Esophagus (tissue), 2 donors: ENCODE results near the gene DISP2. TPM values are rescaled to one million over a fixed set of nuclear protein-coding genes. Genes with fewer than 3 reads are reported as not detected.

Source experiments
- H3K27ac ChIP-seq, 2 donors: one replicate each; pipeline ENCODE4 v1.5.1; 2013; ENCODE audit warnings: low read depth in 2 of 2, mild to moderate bottlenecking in 2 of 2, inconsistent platforms in 1 of 2, low read length in 1 of 2, moderate library complexity in 1 of 2
- H3K27me3 ChIP-seq, 2 donors: one replicate each; pipeline ENCODE4 v1.6.1; 2013; ENCODE audit warnings: low read length in 2 of 2, control low read depth in 1 of 2, mild to moderate bottlenecking in 1 of 2; ENCODE audit not compliant: insufficient read depth in 2 of 2, control insufficient read depth in 1 of 2
- H3K36me3 ChIP-seq, 2 donors: one replicate each; pipeline ENCODE4 v1.6.1; 2013; ENCODE audit warnings: low read length in 1 of 2; ENCODE audit not compliant: control insufficient read depth in 2 of 2, insufficient read depth in 2 of 2
- H3K4me1 ChIP-seq, 2 donors: one replicate each; pipeline ENCODE4 v1.6.1; 2013; ENCODE audit warnings: low read length in 1 of 2; ENCODE audit not compliant: control insufficient read depth in 2 of 2, insufficient read depth in 2 of 2
- H3K4me3 ChIP-seq, 2 donors: one replicate each; pipeline ENCODE4 v1.5.1; 2013; ENCODE audit warnings: low read length in 2 of 2, mild to moderate bottlenecking in 2 of 2, low read depth in 1 of 2, moderate library complexity in 1 of 2
- H3K9me3 ChIP-seq, 2 donors: one replicate each; pipeline ENCODE4 v1.6.1; 2013; ENCODE audit warnings: mild to moderate bottlenecking in 2 of 2, low read depth in 1 of 2, low read length in 1 of 2, moderate library complexity in 1 of 2; ENCODE audit not compliant: control insufficient read depth in 2 of 2, insufficient read depth in 1 of 2
- WGBS, 2 donors: extraction: QIAGEN DNeasy Blood & Tissue Kit; methylation state at CpG; one replicate each; pipeline ENCODE4 v1.1.7; 2013; 5-methylcytosine and 5-hydroxymethylcytosine counted together
- polyA plus RNA-seq, 2 donors: library from polyadenylated mRNA; stranded (reverse); fragments of 200-250 nt; gene quantifications; one replicate each; pipeline ENCODE4 v1.2.3, GENCODE V29; 2013
- donor health status: healthy with polysubstance abuse.
- donor health status: Bipolar disorder and iron deficiency.

DISP2 gene
- polyA plus RNA-seq, 2 donors: 0.33 to 1.3 TPM

DNA sequence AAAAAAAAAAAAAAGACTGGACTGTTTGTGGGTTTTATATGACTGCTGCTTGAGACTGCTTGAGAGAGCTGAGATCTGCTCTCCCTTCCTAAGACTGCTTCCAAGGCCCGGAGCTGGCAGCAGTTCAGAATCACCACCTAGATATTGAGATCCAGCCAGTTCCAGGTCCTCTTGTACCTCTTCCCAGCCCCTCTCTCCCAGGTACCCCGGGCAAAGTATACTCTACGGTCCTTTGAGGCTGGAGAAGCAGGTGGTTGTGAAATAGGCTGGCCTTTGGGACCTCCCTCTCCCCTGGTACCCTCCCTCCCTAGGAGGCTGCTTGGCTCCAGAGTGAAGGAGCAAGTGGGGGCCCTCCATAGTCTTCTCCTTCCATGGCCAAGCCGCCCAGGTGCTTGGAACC, 70.2 kb downstream of the DISP2 start:
- Histone ChIP-seq H3K27ac (no peak overlapping the region), H3K27me3 (no peaks in the 10 kb centered on the region), H3K4me3 (no peak overlapping the region), H3K4me1 (peaks cover 0 to 2% of the 10 kb centered on the region in 2 donors), H3K36me3 (no peaks in the 10 kb centered on the region), H3K9me3 (no peaks in the 10 kb centered on the region)
- WGBS, 2 donors: 77 to 88% methylated on average over 4 of the region's 4 CpGs

Other genes with a start within 250 kb of the DISP2 start
- gene BMF, start 249.3 kb upstream of the DISP2 start, polyA plus RNA-seq: 1 to 10 TPM; 1.0 to 1.2 TPM
- 1 to 10 TPM; 4.3 to 5.8 TPM for gene BUB1B, start 197.2 kb upstream of the DISP2 start, polyA plus RNA-seq
- 10 to 100 TPM; 14.7 to 16.6 TPM for gene PAK6, start 119.2 kb upstream of the DISP2 start, polyA plus RNA-seq
- gene ANKRD63, start 75.2 kb upstream of the DISP2 start, polyA plus RNA-seq: not detected
- gene PLCB2, start 50.3 kb upstream of the DISP2 start, polyA plus RNA-seq: 1 to 10 TPM; 5.3 to 7.3 TPM
- gene INAFM2, start 34.5 kb upstream of the DISP2 start, polyA plus RNA-seq: 1 to 10 TPM; 6.4 to 7.0 TPM
- 10 to 100 TPM; 21.1 to 58.1 TPM for gene CCDC9B, start 17.3 kb upstream of the DISP2 start, polyA plus RNA-seq
- gene PHGR1, start 7.2 kb upstream of the DISP2 start, polyA plus RNA-seq: 1 to 10 TPM in 1 of 2 donors, under 1 TPM in 1; 0.25 to 2.8 TPM
- 10 to 100 TPM; 11.3 TPM for gene KNSTRN, start 24.5 kb downstream of the DISP2 start, polyA plus RNA-seq
- gene IVD, start 47.6 kb downstream of the DISP2 start, polyA plus RNA-seq: 10 to 100 TPM; 13.4 to 14.9 TPM
- gene BAHD1, start 82.7 kb downstream of the DISP2 start, polyA plus RNA-seq: 1 to 10 TPM; 6.7 to 8.1 TPM
- 1 to 10 TPM; 4.3 to 4.4 TPM for gene CHST14, start 112.8 kb downstream of the DISP2 start, polyA plus RNA-seq
- gene CCDC32, start 206.8 kb downstream of the DISP2 start, polyA plus RNA-seq: 10 to 100 TPM in 1 of 2 donors, 1 to 10 TPM in 1; 7.9 to 11.1 TPM
- 1 to 10 TPM; 5.0 to 7.3 TPM for gene RPUSD2, start 211.1 kb downstream of the DISP2 start, polyA plus RNA-seq
- 1 to 10 TPM; 1.8 to 2.6 TPM for gene KNL1, start 236.0 kb downstream of the DISP2 start, polyA plus RNA-seq